GM12878 (cell line): ENCODE results near the gene NKAIN2. TPM values are rescaled to one million over a fixed set of nuclear protein-coding genes. Genes with fewer than 3 reads are reported as not detected.

Source experiments
- ATAC-seq: fragments of 200-7000 bp; cut with Tn5 transposase; 3 replicates; pipeline ENCODE4 v1.9.1; 2020; ENCODE audit warnings: mild to moderate bottlenecking, moderate library complexity
- BruUV-seq: library from RNA; stranded (reverse); fragments of 400-500 nt; replicated peaks from 2 replicates; lab custom pipeline; 2021; lab: Mats Ljungman, UMichigan
- CTCF ChIA-PET: fragments of 300-600 bp; sonication (Branson Sonifier 250); formaldehyde crosslinking; extraction: SDS; loops from one replicate; lab custom pipeline; 2021; ENCODE audit warnings: inconsistent platforms; lab: Yijun Ruan, JAX
- POLR2A ChIA-PET: fragments of 350-600 bp; formaldehyde crosslinking; extraction: SDS; loops from one replicate; lab custom pipeline; 2021; ENCODE audit warnings: inconsistent platforms; lab: Charles Lee
- RAD21 ChIA-PET: fragments of 300-600 bp; sonication (Branson Sonifier 250); formaldehyde crosslinking; loops from one replicate; lab custom pipeline; 2023; ENCODE audit warnings: antibody characterized with exemption; ENCODE audit not compliant: unreplicated experiment; lab: Charles Lee
- SMC1A ChIA-PET: fragments of 300-600 bp; sonication (Branson Sonifier 250); formaldehyde crosslinking; loops from one replicate; lab custom pipeline; 2023; ENCODE audit not compliant: unreplicated experiment, uncharacterized antibody; lab: Charles Lee
- DNase-seq: peaks from one replicate; pipeline ENCODE4 v3.0.0-alpha.2; 2011; ENCODE audit warnings: low read depth, low spot score
- FAIRE-seq: peaks from 3 replicates; lab custom pipeline; 2011; peaks lifted over from hg19 to GRCh38; lab: Jason Lieb, UNC
- H2AFZ ChIP-seq: 2 replicates; pipeline ENCODE4 v1.6.0; 2011; ENCODE audit warnings: low read depth, low read length, control low read depth; ENCODE audit not compliant: control insufficient read depth
- H3K27ac ChIP-seq: 2 replicates; pipeline ENCODE4 v1.5.1; 2011; ENCODE audit warnings: control low read depth; ENCODE audit not compliant: control insufficient read depth, insufficient read depth
- H3K27me3 ChIP-seq, 2 experiments: replicated peaks in 1 of 2; 2 replicates each; pipeline versions ENCODE4 v1.6.0 to v1.6.1; 2011; ENCODE audit warnings: low read length in 1 of 2; ENCODE audit not compliant: control insufficient read depth in 2 of 2, insufficient read depth in 2 of 2
- H3K36me3 ChIP-seq, 2 experiments: 2 replicates each; pipeline ENCODE4 v1.5.1; 2011; ENCODE audit warnings: low read length in 1 of 2; ENCODE audit not compliant: control insufficient read depth in 2 of 2, insufficient read depth in 2 of 2
- H3K4me1 ChIP-seq: 2 replicates; pipeline ENCODE4 v1.6.1; 2011; ENCODE audit warnings: mild to moderate bottlenecking, low read length, moderate library complexity, mixed read lengths; ENCODE audit not compliant: control insufficient read depth, insufficient read depth
- H3K4me2 ChIP-seq: 2 replicates; pipeline ENCODE4 v1.6.0; 2011; ENCODE audit warnings: control low read depth; ENCODE audit not compliant: control insufficient read depth, insufficient read depth
- H3K4me3 ChIP-seq: fragments of 200-600 bp; sonication (generic); 2 replicates; pipeline ENCODE4 v1.5.1; 2016
- H3K79me2 ChIP-seq: 2 replicates; pipeline ENCODE4 v1.6.0; 2011; ENCODE audit warnings: low read length; ENCODE audit not compliant: control insufficient read depth, insufficient read depth
- H3K9ac ChIP-seq: 2 replicates; pipeline ENCODE4 v1.8.0; 2011; ENCODE audit warnings: low read length, control low read depth, mixed read lengths; ENCODE audit not compliant: control insufficient read depth, insufficient read depth
- H3K9me3 ChIP-seq: replicated peaks from 3 replicates; pipeline ENCODE4 v1.5.1; 2011; ENCODE audit warnings: mild to moderate bottlenecking, low read length; ENCODE audit not compliant: control insufficient read depth, insufficient read depth
- H4K20me1 ChIP-seq: 2 replicates; pipeline ENCODE4 v1.6.0; 2011; ENCODE audit not compliant: control insufficient read depth, insufficient read depth
- CBFB ChIP-seq: IDR thresholded peaks from 2 replicates; pipeline ENCODE4 v1.6.1; 2016; ENCODE audit warnings: antibody characterized with exemption, low read depth
- ZBTB40 ChIP-seq: fragments of 450-650 bp; IDR thresholded peaks from 2 replicates; pipeline ENCODE4 v1.6.1; 2016; ENCODE audit warnings: mild to moderate bottlenecking, moderate library complexity, borderline replicate concordance
- ZNF217 ChIP-seq: fragments of 450-650 bp; IDR thresholded peaks from 2 replicates; pipeline ENCODE4 v1.6.1; 2017; ENCODE audit warnings: antibody characterized with exemption, mild to moderate bottlenecking
- ZNF274 ChIP-seq: IDR thresholded peaks from one replicate; pipeline ENCODE4 v1.8.0; 2011; ENCODE audit not compliant: insufficient read length, insufficient read depth
- WGBS: methylation state at CpG from one replicate; pipeline ENCODE4 v1.1.6; 2016; ENCODE audit warnings: low lambda C conversion rate; ENCODE audit not compliant: insufficient replicate concordance, insufficient coverage; ENCODE audit errors: missing lambda C conversion rate; 5-methylcytosine and 5-hydroxymethylcytosine counted together
- in situ Hi-C: fragments of 300-500 bp; cut with MboI; formaldehyde crosslinking; loops from 9 replicates; pipeline ENCODE4 v1.14.3; 2018; ENCODE audit warnings: mixed read lengths
- intact Hi-C: fragments of 100-400 bp; cut with micrococcal nuclease; formaldehyde crosslinking; loops from one replicate; pipeline ENCODE4 v1.14.2; 2022; ENCODE audit not compliant: unreplicated experiment
- polyA plus RNA-seq, 11 experiments: library from polyadenylated mRNA; depleted of rRNA in 4 of 11; unstranded in 6 of 11; stranded (reverse) in 5 of 11; fragments of >200 nt; fragmentation: Nextera tagmentation in 4 of 11; fragmentation: Illumina TruSeq in 1 of 11; extraction: Ambion mirVana in 4 of 11; extraction: Trizol in 1 of 11; gene quantifications; 1 replicate in 1 of 11; 2 replicates in 10 of 11; pipeline versions ENCODE4 v1.2.1 to v1.2.3, GENCODE V29; 2011 to 2016; ENCODE audit warnings: inconsistent platforms in 2 of 11, missing spikeins in 2 of 11, low read depth in 1 of 11
- total RNA-seq, 4 experiments: library from RNA; depleted of rRNA in 3 of 4; stranded (reverse); fragments of >200 nt in 3 of 4; fragmentation: Illumina TruSeq in 1 of 4; extraction: Trizol in 1 of 4; gene quantifications; 2 replicates each; pipeline versions ENCODE4 v1.2.1 to v1.2.3, GENCODE V29; 2013 to 2021

The NKAIN2 gene
- total and polyA plus RNA-seq, 10 of the 15 experiments (the other 5 are each of a cell fraction or from before 2014, with no cell fraction given) = not detected

GRCh38 chr6:124541573-124541972 lies 737.9 kb downstream of the NKAIN2 start (continued):
- TF ChIP-seq ZBTB40 (no peak), CBFB (no peak)

GRCh38 chr6:124546601-124547000 lies 742.9 kb downstream of the NKAIN2 start:
- Histone ChIP-seq H4K20me1 (no peaks in the 10 kb centered on the region), H3K27ac (no peak overlapping the region), H3K4me2 (no peak overlapping the region), H3K79me2 (no peaks in the 10 kb centered on the region)
- ChIA-PET SMC1A (no interaction called here), CTCF (no interaction called here), POLR2A (no interaction called here)
- in situ Hi-C loops = no loop called here
- intact Hi-C loops = no loop called here
- FAIRE-seq (no peak), DNase-seq (no peak)
- BruUV-seq = no TSS peak
- 0% methylated on average over 2 of the region's 2 CpGs for WGBS
- TF ChIP-seq ZNF274 (no peak), ZNF217 (no peak)
- TF ChIP-seq, all 136 proteins: peak for 0
- no peaks in the 10 kb centered on the region for H3K27me3 ChIP-seq
- no peak overlapping the region for H2AFZ ChIP-seq
- RAD21 ChIA-PET = no interaction called here
- H3K4me1 ChIP-seq = no peaks in the 10 kb centered on the region
- no peak for ATAC-seq
- H3K9ac ChIP-seq = no peak overlapping the region
- H3K36me3 ChIP-seq = no peaks in the 10 kb centered on the region
- H3K4me3 ChIP-seq = no peak overlapping the region
- no peaks in the 10 kb centered on the region for H3K9me3 ChIP-seq
